ENCODE results near the gene ARFGAP3. TPM values are rescaled to one million over a fixed set of nuclear protein-coding genes. Genes with fewer than 3 reads are reported as not detected.

ARFGAP3 gene
- 45.2 and 47.6 TPM in 2 replicates for total RNA-seq

- intact Hi-C loops (cut with micrococcal nuclease) = no loop called here
- Mint-ChIP-seq H3K9me3 (peaks cover 2% of the 10 kb centered on the region), H3K4me3 (ENCODE audit: low read depth) (peak within 1 kb of the TSS; percentile 91), H3K36me3 (ENCODE audit: low read depth) (peaks cover 7% of the 10 kb centered on the region), H3K4me1 (ENCODE audit: low read depth) (peaks cover 7% of the 10 kb centered on the region), H3K27ac (peak within 1 kb of the TSS; percentile 94), H3K27me3 (ENCODE audit: low read depth) (no peaks in the 10 kb centered on the region)
- DNase-seq (ENCODE audit: low spot score) = peak; percentile 94
Observed at GRCh38 chr22:42856865-42857704, at the start of gene ARFGAP3. Gene ARFGAP3, minus strand, starts transcription at chr22:42857273. Its CDS starts 91 bp downstream, at chr22:42857182.

GRCh38 chr22:42905702-42906183 is 48.7 kb upstream of the ARFGAP3 start:
- intact Hi-C loops (cut with micrococcal nuclease) = no loop called here
- H3K27ac Mint-ChIP-seq = no peak overlapping the region
- no peak overlapping the region for H3K4me3 Mint-ChIP-seq (ENCODE audit: low read depth)
- no peaks in the 10 kb centered on the region for H3K36me3 Mint-ChIP-seq (ENCODE audit: low read depth)
- no peaks in the 10 kb centered on the region for H3K9me3 Mint-ChIP-seq
- no peak for DNase-seq (ENCODE audit: low spot score)
- H3K4me1 Mint-ChIP-seq (ENCODE audit: low read depth) = no peaks in the 10 kb centered on the region
- no peaks in the 10 kb centered on the region for H3K27me3 Mint-ChIP-seq (ENCODE audit: low read depth)

- no peaks in the 10 kb centered on the region for H3K4me1 Mint-ChIP-seq (ENCODE audit: low read depth)
- no peaks in the 10 kb centered on the region for H3K9me3 Mint-ChIP-seq
- no peaks in the 10 kb centered on the region for H3K27me3 Mint-ChIP-seq (ENCODE audit: low read depth)
- no peak overlapping the region for H3K4me3 Mint-ChIP-seq (ENCODE audit: low read depth)
- H3K27ac Mint-ChIP-seq = no peak overlapping the region
- DNase-seq (ENCODE audit: low spot score) = no peak
- H3K36me3 Mint-ChIP-seq (ENCODE audit: low read depth) = no peaks in the 10 kb centered on the region
- intact Hi-C loops (cut with micrococcal nuclease) = no loop called here
Observed at GRCh38 chr22:42905217-42905616, 48.1 kb upstream of the ARFGAP3 start.

GRCh38 chr22:42904050-42904449 is 47.0 kb upstream of the ARFGAP3 start:
- no peaks in the 10 kb centered on the region for H3K36me3 Mint-ChIP-seq (ENCODE audit: low read depth)
- no peaks in the 10 kb centered on the region for H3K27me3 Mint-ChIP-seq (ENCODE audit: low read depth)
- intact Hi-C loops (cut with micrococcal nuclease) = no loop called here
- no peak overlapping the region for H3K27ac Mint-ChIP-seq
- H3K4me1 Mint-ChIP-seq (ENCODE audit: low read depth) = no peaks in the 10 kb centered on the region
- H3K4me3 Mint-ChIP-seq (ENCODE audit: low read depth) = no peak overlapping the region
- no peak for DNase-seq (ENCODE audit: low spot score)
- H3K9me3 Mint-ChIP-seq = no peaks in the 10 kb centered on the region

GRCh38 chr22:42902875-42903510 is 45.9 kb upstream of the ARFGAP3 start:
- Mint-ChIP-seq H3K36me3 (ENCODE audit: low read depth) (no peaks in the 10 kb centered on the region), H3K9me3 (no peaks in the 10 kb centered on the region), H3K4me3 (ENCODE audit: low read depth) (no peak overlapping the region), H3K27me3 (ENCODE audit: low read depth) (no peaks in the 10 kb centered on the region), H3K27ac (no peak overlapping the region), H3K4me1 (ENCODE audit: low read depth) (no peaks in the 10 kb centered on the region)
- no peak for DNase-seq (ENCODE audit: low spot score)
- intact Hi-C loops (cut with micrococcal nuclease) = no loop called here

- H3K4me1 Mint-ChIP-seq (ENCODE audit: low read depth) = peaks cover 3% of the 10 kb centered on the region
- no peak for DNase-seq (ENCODE audit: low spot score)
- no peaks in the 10 kb centered on the region for H3K27me3 Mint-ChIP-seq (ENCODE audit: low read depth)
- intact Hi-C loops (cut with micrococcal nuclease) = no loop called here
- H3K9me3 Mint-ChIP-seq = no peaks in the 10 kb centered on the region
- H3K4me3 Mint-ChIP-seq (ENCODE audit: low read depth) = no peak overlapping the region
- no peak overlapping the region for H3K27ac Mint-ChIP-seq
- H3K36me3 Mint-ChIP-seq (ENCODE audit: low read depth) = no peaks in the 10 kb centered on the region
Observed at GRCh38 chr22:42901790-42902508, 44.9 kb upstream of the ARFGAP3 start.

- peaks cover 29% of the 10 kb centered on the region for H3K4me1 Mint-ChIP-seq (ENCODE audit: low read depth)
- intact Hi-C loops (cut with micrococcal nuclease) = loop anchor here (10.0 kb wide), 1 partner anchor 117 kb away; the partner anchor contains the start of gene PACSIN2
Observed at GRCh38 chr22:42897960-42898359, 40.9 kb upstream of the ARFGAP3 start.

GRCh38 chr22:42895541-42895981 is 38.5 kb upstream of the ARFGAP3 start:
- Mint-ChIP-seq H3K27ac (peak overlapping the region; percentile 78), H3K4me1 (ENCODE audit: low read depth) (peaks cover 32% of the 10 kb centered on the region), H3K27me3 (ENCODE audit: low read depth) (no peaks in the 10 kb centered on the region), H3K9me3 (no peaks in the 10 kb centered on the region), H3K36me3 (ENCODE audit: low read depth) (peaks cover 7% of the 10 kb centered on the region), H3K4me3 (ENCODE audit: low read depth) (no peak overlapping the region)
- intact Hi-C loops (cut with micrococcal nuclease) = loop anchor here (10.0 kb wide), 1 partner anchor 119 kb away; the partner anchor contains the start of gene PACSIN2
- DNase-seq (ENCODE audit: low spot score) = no peak

More at GRCh38 chr22:42897960-42898359, 40.9 kb upstream of the ARFGAP3 start:
- Mint-ChIP-seq H3K36me3 (ENCODE audit: low read depth) (no peaks in the 10 kb centered on the region), H3K27me3 (ENCODE audit: low read depth) (no peaks in the 10 kb centered on the region), H3K27ac (no peak overlapping the region), H3K4me3 (ENCODE audit: low read depth) (no peak overlapping the region), H3K9me3 (no peaks in the 10 kb centered on the region)
- DNase-seq (ENCODE audit: low spot score) = no peak

- H3K9me3 Mint-ChIP-seq = no peaks in the 10 kb centered on the region
- peak overlapping the region; percentile 78 for H3K27ac Mint-ChIP-seq
- no peaks in the 10 kb centered on the region for H3K27me3 Mint-ChIP-seq (ENCODE audit: low read depth)
- H3K4me1 Mint-ChIP-seq (ENCODE audit: low read depth) = peaks cover 32% of the 10 kb centered on the region
- intact Hi-C loops (cut with micrococcal nuclease) = loop anchor here (10.0 kb wide), 1 partner anchor 120 kb away; the partner anchor contains the start of gene PACSIN2
- H3K4me3 Mint-ChIP-seq (ENCODE audit: low read depth) = no peak overlapping the region
- peaks cover 7% of the 10 kb centered on the region for H3K36me3 Mint-ChIP-seq (ENCODE audit: low read depth)
- no peak for DNase-seq (ENCODE audit: low spot score)
Observed at GRCh38 chr22:42895087-42895486, 38.0 kb upstream of the ARFGAP3 start.

- no peak overlapping the region for H3K4me3 Mint-ChIP-seq (ENCODE audit: low read depth)
- peaks cover 11% of the 10 kb centered on the region for H3K36me3 Mint-ChIP-seq (ENCODE audit: low read depth)
- H3K27ac Mint-ChIP-seq = no peak overlapping the region
- no peaks in the 10 kb centered on the region for H3K27me3 Mint-ChIP-seq (ENCODE audit: low read depth)
- DNase-seq (ENCODE audit: low spot score) = no peak
- H3K9me3 Mint-ChIP-seq = no peaks in the 10 kb centered on the region
- intact Hi-C loops (cut with micrococcal nuclease) = loop anchor here (10.0 kb wide), 1 partner anchor 121 kb away; the partner anchor contains the start of gene PACSIN2
- H3K4me1 Mint-ChIP-seq (ENCODE audit: low read depth) = peaks cover 43% of the 10 kb centered on the region
Observed at GRCh38 chr22:42893371-42894150, 36.5 kb upstream of the ARFGAP3 start.

- intact Hi-C loops (cut with micrococcal nuclease) = loop anchor here (10.0 kb wide), 1 partner anchor 122 kb away; the partner anchor contains the start of gene PACSIN2
- H3K36me3 Mint-ChIP-seq (ENCODE audit: low read depth) = peaks cover 15% of the 10 kb centered on the region
- no peak overlapping the region for H3K4me3 Mint-ChIP-seq (ENCODE audit: low read depth)
- H3K4me1 Mint-ChIP-seq (ENCODE audit: low read depth) = peaks cover 44% of the 10 kb centered on the region
- no peak for DNase-seq (ENCODE audit: low spot score)
- H3K9me3 Mint-ChIP-seq = no peaks in the 10 kb centered on the region
- no peaks in the 10 kb centered on the region for H3K27me3 Mint-ChIP-seq (ENCODE audit: low read depth)
- H3K27ac Mint-ChIP-seq = no peak overlapping the region
Observed at GRCh38 chr22:42892571-42893316, 35.7 kb upstream of the ARFGAP3 start.
